T-helper 2 cell treated with Interferon-gamma antibody and Interleukin-4, amounts not matched to agents 5 μg/mL and 100 μg/mL, for 36 hours (primary cell): Measurements from ENCODE around the gene PMEPA1.
"Not testable (repeated sequence)": the region's sequence is repeated elsewhere in the genome, so short reads cannot be mapped to it uniquely, and the experiment has no call there.

Experiments
- DNase-seq: peaks from one replicate; pipeline ENCODE4 v3.0.0; 2021; ENCODE audit warnings: low spot score
- H3K27ac Mint-ChIP-seq: one replicate; pipeline ENCODE4 v1.8.0; 2021; ENCODE audit warnings: mild to moderate bottlenecking, mixed read lengths
- H3K27me3 Mint-ChIP-seq: one replicate; pipeline ENCODE4 v1.8.0; 2021; ENCODE audit warnings: low read depth, mixed read lengths
- H3K36me3 Mint-ChIP-seq: one replicate; pipeline ENCODE4 v1.8.0; 2021; ENCODE audit warnings: low read depth, mixed read lengths
- H3K4me1 Mint-ChIP-seq: one replicate; pipeline ENCODE4 v1.8.0; 2021; ENCODE audit warnings: low read depth, mixed read lengths
- H3K4me3 Mint-ChIP-seq: one replicate; pipeline ENCODE4 v1.8.0; 2022; ENCODE audit warnings: mild to moderate bottlenecking, moderate library complexity, mixed read lengths
- H3K9me3 Mint-ChIP-seq: one replicate; pipeline ENCODE4 v1.8.0; 2021; ENCODE audit warnings: mixed read lengths

The PMEPA1 gene

DNA sequence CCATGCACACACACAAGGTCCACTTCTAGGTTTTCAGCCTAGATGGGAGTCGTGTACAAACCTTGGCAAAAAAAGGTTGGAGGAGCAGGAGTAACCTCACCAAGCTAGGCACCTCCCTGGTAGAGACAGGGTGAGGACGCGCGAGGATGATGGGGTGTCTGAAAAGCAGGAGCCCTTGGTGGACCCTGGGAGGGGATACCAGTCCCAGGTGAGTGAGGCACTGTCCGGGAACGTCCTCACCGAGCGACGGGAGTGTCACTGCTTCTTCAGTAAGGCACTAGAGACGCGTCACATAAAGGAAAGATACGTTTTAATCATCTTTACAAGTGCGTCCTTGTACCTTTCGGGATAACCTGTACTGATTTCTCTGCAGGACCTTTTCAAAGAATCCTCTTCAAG, 60.2 kb downstream of the PMEPA1 start:
- Mint-ChIP-seq H3K9me3 (no peaks in the 10 kb centered on the region), H3K4me3 (no peak overlapping the region), H3K4me1 (peaks cover 3% of the 10 kb centered on the region), H3K36me3 (no peaks in the 10 kb centered on the region), H3K27me3 (peaks cover 16% of the 10 kb centered on the region), H3K27ac (no peak overlapping the region)
- DNase-seq: no peak

GRCh38 chr20:57648878-57649616, 60.8 kb downstream of the PMEPA1 start:
- no peak overlapping the region for H3K27ac Mint-ChIP-seq
- H3K4me1 Mint-ChIP-seq: no peaks in the 10 kb centered on the region
- H3K27me3 Mint-ChIP-seq: peaks cover 19% of the 10 kb centered on the region
- H3K9me3 Mint-ChIP-seq: no peaks in the 10 kb centered on the region
- DNase-seq: no peak
- H3K36me3 Mint-ChIP-seq: no peaks in the 10 kb centered on the region
- H3K4me3 Mint-ChIP-seq: no peak overlapping the region

DNA sequence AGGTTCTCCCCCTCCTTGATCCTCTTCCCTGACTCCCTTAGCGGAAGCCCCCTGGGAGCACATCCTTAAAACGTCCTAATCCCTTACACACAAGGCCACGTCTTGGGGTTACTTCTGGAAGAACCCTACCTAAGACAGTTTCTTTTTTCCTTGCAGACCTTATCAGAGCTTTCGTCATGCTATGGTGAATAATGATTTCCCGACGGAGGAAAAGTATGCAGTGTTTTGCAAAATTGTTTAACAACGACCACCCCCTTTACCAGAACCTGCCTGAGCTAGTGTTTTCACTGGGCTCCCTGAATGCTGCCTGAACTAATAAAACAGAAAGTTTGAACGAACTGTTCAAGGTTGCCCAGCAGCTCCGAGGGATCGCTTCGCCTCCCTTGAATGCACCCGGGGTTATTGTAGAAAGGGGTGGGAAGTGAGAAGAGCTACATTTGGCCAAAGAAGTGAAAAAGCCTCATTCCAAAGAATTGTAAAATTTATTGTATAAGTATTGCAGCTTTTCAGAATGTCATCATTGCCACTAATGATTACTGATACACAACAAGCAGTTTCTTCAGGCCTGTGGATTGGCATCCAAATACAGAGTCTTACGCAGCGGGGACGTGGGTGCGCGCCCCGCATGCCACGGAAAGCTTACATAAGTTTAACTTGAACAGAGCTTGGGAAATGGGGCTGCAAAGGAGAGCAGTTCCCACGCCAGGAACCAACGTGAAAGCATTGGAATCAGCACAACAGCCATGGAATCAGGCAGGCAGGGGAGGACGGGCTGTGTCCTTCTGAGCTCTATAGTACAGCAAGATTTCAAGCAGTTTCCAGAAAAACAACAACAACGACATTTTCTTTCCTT, 61.7 kb downstream of the PMEPA1 start:
- H3K36me3 Mint-ChIP-seq: no peaks in the 10 kb centered on the region
- H3K27ac Mint-ChIP-seq: no peak overlapping the region
- no peaks in the 10 kb centered on the region for H3K4me1 Mint-ChIP-seq
- peaks cover 25% of the 10 kb centered on the region for H3K27me3 Mint-ChIP-seq
- no peak overlapping the region for H3K4me3 Mint-ChIP-seq
- H3K9me3 Mint-ChIP-seq: no peaks in the 10 kb centered on the region
- no peak for DNase-seq

GRCh38 chr20:57647006-57647932, 62.5 kb downstream of the PMEPA1 start:
- no peak overlapping the region for H3K4me3 Mint-ChIP-seq
- no peaks in the 10 kb centered on the region for H3K9me3 Mint-ChIP-seq
- DNase-seq: no peak
- H3K36me3 Mint-ChIP-seq: no peaks in the 10 kb centered on the region
- H3K27ac Mint-ChIP-seq: no peak overlapping the region
- H3K27me3 Mint-ChIP-seq: peaks cover 34% of the 10 kb centered on the region
- no peaks in the 10 kb centered on the region for H3K4me1 Mint-ChIP-seq

DNA sequence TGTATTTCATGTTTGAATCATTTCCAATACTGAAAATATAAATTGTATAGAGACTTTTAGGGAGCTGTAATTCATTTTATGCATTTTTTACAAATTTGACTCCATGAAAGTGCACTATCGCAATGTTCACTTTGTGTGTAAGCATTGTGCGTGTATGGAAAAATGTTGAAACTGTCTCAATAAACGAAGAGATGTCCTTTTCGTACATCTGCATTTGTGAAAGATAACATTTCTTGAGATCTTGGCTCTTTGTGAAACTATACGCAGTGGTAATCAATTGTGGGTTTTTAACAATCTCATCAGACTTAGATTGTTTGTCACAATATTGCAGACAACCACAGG, 70.9 kb downstream of the PMEPA1 start:
- DNase-seq: no peak
- Mint-ChIP-seq H3K27ac (no peak overlapping the region), H3K36me3 (peaks cover 8% of the 10 kb centered on the region), H3K4me1 (peaks cover 12% of the 10 kb centered on the region), H3K9me3 (peaks cover 32% of the 10 kb centered on the region), H3K27me3 (peaks cover 81% of the 10 kb centered on the region), H3K4me3 (no peak overlapping the region)

GRCh38 chr20:57638173-57638894, 71.5 kb downstream of the PMEPA1 start:
- peaks cover 16% of the 10 kb centered on the region for H3K4me1 Mint-ChIP-seq
- peaks cover 8% of the 10 kb centered on the region for H3K36me3 Mint-ChIP-seq
- H3K27me3 Mint-ChIP-seq: peaks cover 81% of the 10 kb centered on the region
- peaks cover 34% of the 10 kb centered on the region for H3K9me3 Mint-ChIP-seq
- DNase-seq: no peak
- H3K27ac Mint-ChIP-seq: no peak overlapping the region
- H3K4me3 Mint-ChIP-seq: no peak overlapping the region

DNA sequence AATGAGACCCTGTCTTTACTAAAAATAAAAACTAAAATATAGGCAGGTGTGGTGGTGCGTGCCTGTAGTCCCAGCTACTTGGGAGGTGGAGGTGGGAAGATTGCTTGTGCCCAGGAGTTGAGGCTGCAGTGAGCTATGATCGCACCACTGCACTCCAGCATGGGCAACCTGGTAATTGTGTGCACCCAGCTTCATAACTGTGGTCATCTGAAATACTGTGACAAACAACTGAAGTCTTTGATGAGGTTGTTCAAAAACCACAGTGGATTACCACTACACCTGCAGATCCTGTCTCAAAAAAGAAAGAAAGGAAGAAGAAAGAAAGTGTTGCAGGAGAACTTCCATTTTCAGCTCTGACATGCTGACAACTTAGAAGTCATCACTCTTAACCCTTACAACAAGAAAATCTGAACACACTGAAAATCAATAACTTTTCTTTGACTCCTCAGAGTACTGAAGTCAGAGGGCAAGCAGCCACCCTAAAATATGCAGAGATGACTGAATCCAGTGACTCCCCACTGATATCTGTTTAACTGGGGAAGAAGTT, 75.8 kb downstream of the PMEPA1 start:
- peak overlapping the region; percentile 54 for H3K4me3 Mint-ChIP-seq
- H3K27me3 Mint-ChIP-seq: peaks cover 79% of the 10 kb centered on the region
- DNase-seq: no peak
- H3K4me1 Mint-ChIP-seq: peaks cover 36% of the 10 kb centered on the region
- H3K9me3 Mint-ChIP-seq: peaks cover 48% of the 10 kb centered on the region
- no peak overlapping the region for H3K27ac Mint-ChIP-seq
- peaks cover 16% of the 10 kb centered on the region for H3K36me3 Mint-ChIP-seq

- Mint-ChIP-seq H3K4me3 (no peak overlapping the region), H3K4me1 (peaks cover 44% of the 10 kb centered on the region), H3K9me3 (peaks cover 44% of the 10 kb centered on the region), H3K27me3 (peaks cover 65% of the 10 kb centered on the region), H3K36me3 (peaks cover 16% of the 10 kb centered on the region), H3K27ac (no peak overlapping the region)
- DNase-seq: no peak
Observed at GRCh38 chr20:57632286-57632685, 77.5 kb downstream of the PMEPA1 start.

DNA sequence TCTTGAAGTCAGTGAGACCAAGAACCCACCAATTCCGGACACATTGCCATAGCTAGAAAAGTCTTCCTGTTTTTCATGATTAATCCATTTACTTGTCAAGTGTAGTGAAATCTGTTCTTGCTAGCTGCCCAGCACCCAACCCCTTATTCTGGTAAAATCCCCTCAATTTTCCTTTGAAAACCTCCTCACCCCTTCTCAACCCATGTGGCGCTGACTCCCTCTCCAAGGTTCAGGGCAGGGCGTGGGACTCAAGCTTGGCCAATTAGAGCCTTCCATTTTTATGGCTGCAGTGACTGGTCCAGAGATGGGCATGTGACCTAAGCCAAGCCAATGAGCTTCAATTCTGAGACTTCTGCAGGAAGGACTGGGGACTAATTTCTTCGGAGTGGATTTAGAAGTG, 79.8 kb downstream of the PMEPA1 start:
- peaks cover 56% of the 10 kb centered on the region for H3K4me1 Mint-ChIP-seq
- no peak for DNase-seq
- H3K36me3 Mint-ChIP-seq: peaks cover 18% of the 10 kb centered on the region
- H3K4me3 Mint-ChIP-seq: peak overlapping the region; percentile 79
- peaks cover 29% of the 10 kb centered on the region for H3K9me3 Mint-ChIP-seq
- H3K27ac Mint-ChIP-seq: peak overlapping the region; percentile 16
- peaks cover 43% of the 10 kb centered on the region for H3K27me3 Mint-ChIP-seq

DNA sequence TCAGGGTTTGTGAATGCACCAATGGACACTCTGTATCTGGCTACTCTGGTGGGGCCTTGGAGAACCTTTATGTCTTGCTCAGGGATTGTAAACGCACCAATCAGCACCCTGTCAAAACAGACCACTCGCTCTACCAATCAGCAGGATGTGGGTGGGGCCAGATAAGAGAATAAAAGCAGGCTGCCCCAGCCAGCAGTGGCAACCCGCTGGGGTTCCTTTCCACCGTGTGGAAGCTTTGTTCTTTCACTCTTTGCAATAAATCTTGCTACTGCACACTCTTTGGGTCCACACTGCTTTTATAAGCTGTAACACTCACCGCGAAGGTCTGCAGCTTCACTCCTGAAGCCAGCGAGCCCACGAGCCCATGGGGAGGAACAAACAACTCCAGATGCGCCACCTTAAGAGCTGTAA, 80.3 kb downstream of the PMEPA1 start:
- Mint-ChIP-seq H3K9me3 (peaks cover 25% of the 10 kb centered on the region), H3K27me3 (peaks cover 37% of the 10 kb centered on the region), H3K4me1 (peaks cover 52% of the 10 kb centered on the region), H3K27ac (peak overlapping the region; percentile 85), H3K36me3 (peaks cover 15% of the 10 kb centered on the region), H3K4me3 (peak overlapping the region; percentile 79)
- not testable (repeated sequence) for DNase-seq

DNA sequence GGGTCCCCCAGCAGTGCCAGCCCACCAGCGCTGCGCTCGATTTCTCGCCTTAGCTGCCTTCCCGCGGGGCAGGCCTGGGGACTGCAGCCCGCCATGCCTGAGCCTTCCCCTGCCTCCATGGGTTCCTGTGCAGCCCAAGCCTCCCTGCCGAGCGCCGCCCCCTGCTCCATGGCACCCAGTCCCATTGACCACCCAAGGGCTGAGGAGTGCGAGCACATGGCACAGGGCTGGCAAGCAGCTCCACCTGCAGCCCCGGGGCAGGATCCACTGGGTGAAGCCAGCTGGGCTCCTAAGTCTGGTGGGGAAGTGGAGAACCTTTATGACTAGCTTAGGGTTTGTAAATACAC, 80.9 kb downstream of the PMEPA1 start:
- H3K27me3 Mint-ChIP-seq: peaks cover 35% of the 10 kb centered on the region
- peak overlapping the region; percentile 79 for H3K4me3 Mint-ChIP-seq
- peaks cover 25% of the 10 kb centered on the region for H3K9me3 Mint-ChIP-seq
- H3K36me3 Mint-ChIP-seq: peaks cover 15% of the 10 kb centered on the region
- DNase-seq: not testable (repeated sequence)
- H3K4me1 Mint-ChIP-seq: peaks cover 46% of the 10 kb centered on the region
- peak overlapping the region; percentile 85 for H3K27ac Mint-ChIP-seq

- H3K27ac Mint-ChIP-seq: peak overlapping the region; percentile 99
- H3K4me1 Mint-ChIP-seq: peaks cover 41% of the 10 kb centered on the region
- DNase-seq: peak; percentile 21
- peaks cover 15% of the 10 kb centered on the region for H3K36me3 Mint-ChIP-seq
- H3K27me3 Mint-ChIP-seq: peaks cover 34% of the 10 kb centered on the region
- peak overlapping the region; percentile 84 for H3K4me3 Mint-ChIP-seq
- H3K9me3 Mint-ChIP-seq: peaks cover 22% of the 10 kb centered on the region
Observed at GRCh38 chr20:57628047-57628961, 81.5 kb downstream of the PMEPA1 start.
